Mucosa of descending colon (tissue), 3 donors: ENCODE data around the gene PDCL3. TPM values are rescaled to one million over a fixed set of nuclear protein-coding genes. Genes with fewer than 3 reads are reported as not detected.

Experiments
- ATAC-seq: fragments of 200-7000 bp; cut with Tn5 transposase; one replicate; pipeline ENCODE4 v1.9.1; 2020; ENCODE audit warnings: mild to moderate bottlenecking, moderate library complexity
- DNase-seq, 3 donors: peaks; one replicate each; pipeline ENCODE4 v3.0.0-alpha.2; 2020
- H3K36me3 ChIP-seq: fragments of 200-600 bp; one replicate; pipeline ENCODE4 v1.8.0; 2021; ENCODE audit warnings: low read depth, mild to moderate bottlenecking
- H3K4me1 ChIP-seq: fragments of 200-600 bp; one replicate; pipeline ENCODE4 v1.8.0; 2021; ENCODE audit warnings: low read depth, mild to moderate bottlenecking
- H3K4me3 ChIP-seq: fragments of 200-600 bp; one replicate; pipeline ENCODE4 v1.8.0; 2021; ENCODE audit warnings: mild to moderate bottlenecking
- H3K9me3 ChIP-seq: fragments of 200-600 bp; one replicate; pipeline ENCODE4 v1.8.0; 2021; ENCODE audit warnings: mild to moderate bottlenecking
- CTCF ChIP-seq: fragments of 200-600 bp; IDR thresholded peaks from one replicate; pipeline ENCODE4 v1.8.0; 2022; ENCODE audit warnings: antibody characterized with exemption, mild to moderate bottlenecking
- intact Hi-C, 2 donors: fragments of 100-400 bp; cut with DNase I in 1 of 2; cut with micrococcal nuclease in 1 of 2; formaldehyde crosslinking; loops; one replicate each; pipeline versions ENCODE4 v1.11.0 to v1.11.1; 2022; cut with DNase I, micrococcal nuclease
- total RNA-seq, 3 donors: library from RNA; stranded (reverse); fragmentation: NEBNext Ultra II Directional in 2 of 3; extraction: Animal tissue kit (Norgen Biotek cat#: 25700) in 2 of 3; gene quantifications; one replicate each; pipeline versions ENCODE4 v1.2.1 to v1.2.4, GENCODE V29; 2021 to 2023
- donor health status: DM: no; HTN: no; CAD: no; lungs with moderate emphysema.
- donor health status: DM: no; HTN: no; CAD: no.
- donor health status: DM: no; HTN: yes; CAD: no.

Gene PDCL3
- total RNA-seq, 3 donors from 2014 or later, result 17.9 to 31.6 (median 20.1) TPM

GRCh38 chr2:100522430-100522829 is 40.4 kb upstream of the PDCL3 start:
- Histone ChIP-seq H3K4me3 (no peak overlapping the region), H3K9me3 (no peaks in the 10 kb centered on the region), H3K4me1 (no peaks in the 10 kb centered on the region), H3K36me3 (no peaks in the 10 kb centered on the region)
- TF ChIP-seq CTCF, result no peak
- ATAC-seq (peak; percentile 39), DNase-seq (peak in 1 of 3 donors; percentile 3)
- intact Hi-C loops, result no loop called here

GRCh38 chr2:100524331-100524730 is 38.5 kb upstream of the PDCL3 start:
- Histone ChIP-seq H3K4me3 (no peak overlapping the region), H3K36me3 (no peaks in the 10 kb centered on the region), H3K9me3 (no peaks in the 10 kb centered on the region), H3K4me1 (no peaks in the 10 kb centered on the region)
- no peak for ATAC-seq
- TF ChIP-seq CTCF, result no peak
- DNase-seq, result no peak
- intact Hi-C loops, result no loop called here

GRCh38 chr2:100526868-100527267 is 35.9 kb upstream of the PDCL3 start:
- TF ChIP-seq CTCF, result no peak
- intact Hi-C loops, result no loop called here
- ATAC-seq (no peak), DNase-seq (no peak)
- H3K9me3 ChIP-seq, result no peaks in the 10 kb centered on the region
- H3K36me3 ChIP-seq, result no peaks in the 10 kb centered on the region
- H3K4me1 ChIP-seq, result no peaks in the 10 kb centered on the region
- H3K4me3 ChIP-seq, result no peak overlapping the region

- ATAC-seq, result no peak
- no peak for TF ChIP-seq CTCF
- DNase-seq, result no peak
Measured at GRCh38 chr2:100527440-100528015, 35.3 kb upstream of the PDCL3 start.

DNA sequence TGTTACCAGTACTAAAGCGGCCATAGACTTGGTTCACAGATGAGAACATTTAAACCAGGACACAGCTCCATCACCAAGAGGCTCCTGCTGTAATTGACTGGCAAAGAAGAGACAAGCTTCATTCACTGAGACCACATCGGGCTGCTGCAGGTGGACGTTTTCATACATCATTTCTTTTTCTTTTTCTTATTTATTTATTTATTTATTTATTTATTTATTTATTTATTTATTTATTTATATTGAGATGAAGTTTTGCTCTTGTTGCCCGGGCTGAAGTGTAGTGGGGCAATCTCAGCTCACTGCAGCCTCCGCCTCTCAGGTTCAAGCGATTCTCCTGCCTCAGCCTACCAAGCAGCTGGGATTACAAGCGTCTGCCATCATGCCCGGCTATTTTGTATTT is 33.6 kb upstream of the PDCL3 start:
- intact Hi-C loops, result no loop called here
- Histone ChIP-seq H3K36me3 (no peaks in the 10 kb centered on the region), H3K9me3 (no peaks in the 10 kb centered on the region), H3K4me3 (no peak overlapping the region), H3K4me1 (no peaks in the 10 kb centered on the region)
- DNase-seq (no peak), ATAC-seq (no peak)
- no peak for TF ChIP-seq CTCF

More at GRCh38 chr2:100527440-100528015, 35.3 kb upstream of the PDCL3 start:
- Histone ChIP-seq H3K9me3 (no peaks in the 10 kb centered on the region), H3K4me1 (no peaks in the 10 kb centered on the region), H3K36me3 (no peaks in the 10 kb centered on the region), H3K4me3 (no peak overlapping the region)
- intact Hi-C loops, result no loop called here

- intact Hi-C loops, result no loop called here
- no peaks in the 10 kb centered on the region for H3K4me1 ChIP-seq
- TF ChIP-seq CTCF, result no peak
- no peaks in the 10 kb centered on the region for H3K36me3 ChIP-seq
- ATAC-seq (no peak), DNase-seq (no peak)
- no peak overlapping the region for H3K4me3 ChIP-seq
- no peaks in the 10 kb centered on the region for H3K9me3 ChIP-seq
Measured at GRCh38 chr2:100529900-100530299, 32.9 kb upstream of the PDCL3 start.
